A549 (cell line): ENCODE results near the gene SET. TPM values are rescaled to one million over a fixed set of nuclear protein-coding genes. Genes with fewer than 3 reads are reported as not detected.

Source experiments
- ATAC-seq, 2 experiments: fragments of 200-7000 bp in 1 of 2; fragments of >200 bp in 1 of 2; cut with Nextera tagmentation in 1 of 2; cut with Tn5 transposase in 1 of 2; 3 replicates each; pipeline versions ENCODE4 v1.8.0 to v1.9.1; 2018 to 2020; ENCODE audit warnings: mild to moderate bottlenecking in 1 of 2, moderate library complexity in 1 of 2
- CTCF ChIA-PET: fragments of 300-600 bp; sonication (Branson Sonifier 250); formaldehyde crosslinking; extraction: SDS; loops from one replicate; lab custom pipeline; 2021; ENCODE audit warnings: antibody characterized with exemption, inconsistent platforms; lab: Yijun Ruan, JAX
- POLR2A ChIA-PET: fragments of 350-600 bp; formaldehyde crosslinking; extraction: SDS; loops from one replicate; lab custom pipeline; 2021; ENCODE audit warnings: antibody characterized with exemption, inconsistent platforms; lab: Yijun Ruan, JAX
- DNase-seq, 2 experiments: peaks; one replicate each; pipeline versions ENCODE4 v3.0.0 to v3.0.0-alpha.2; 2011 to 2016; ENCODE audit warnings: low read depth in 1 of 2, low spot score in 1 of 2
- FAIRE-seq: peaks from 2 replicates; lab custom pipeline; 2011; peaks lifted over from hg19 to GRCh38; lab: Jason Lieb, UNC
- H3K27ac ChIP-seq, 2 experiments: fragments of >200 bp; sonication (Bioruptor Twin); formaldehyde crosslinking; 3 replicates each; pipeline ENCODE4 v1.5.1; 2016 to 2017
- H3K4me1 ChIP-seq: fragments of >200 bp; sonication (Bioruptor Twin); formaldehyde crosslinking; 3 replicates; pipeline ENCODE4 v1.6.1; 2016
- H3K4me2 ChIP-seq: fragments of >200 bp; sonication (Bioruptor Twin); formaldehyde crosslinking; 3 replicates; pipeline ENCODE4 v1.6.1; 2016
- H3K4me3 ChIP-seq: fragments of >200 bp; sonication (Bioruptor Twin); formaldehyde crosslinking; 3 replicates; pipeline ENCODE4 v1.5.1; 2016
- H3K9me3 ChIP-seq: fragments of >200 bp; sonication (Bioruptor Twin); formaldehyde crosslinking; 3 replicates; pipeline ENCODE4 v1.6.1; 2016
- BHLHE40 ChIP-seq: IDR thresholded peaks from 2 replicates; pipeline ENCODE4 v1.6.1; 2012; ENCODE audit warnings: low read depth, low read length, inconsistent platforms
- CBX8 ChIP-seq: fragments of 200-600 bp; sonication (generic); IDR thresholded peaks from 2 replicates; pipeline ENCODE4 v1.6.1; 2016
- CHD2 ChIP-seq: fragments of 150-350 bp; IDR thresholded peaks from 2 replicates; pipeline ENCODE4 v1.6.1; 2014; ENCODE audit warnings: low read length; ENCODE audit not compliant: partially characterized antibody
- EHF ChIP-seq: fragments of 250-450 bp; sonication (Bioruptor Pico); IDR thresholded peaks from 2 replicates; pipeline ENCODE4 v1.5.0; 2020; ENCODE audit warnings: mild to moderate bottlenecking
- FOSB ChIP-seq: fragments of 250-450 bp; sonication (Bioruptor Pico); IDR thresholded peaks from 2 replicates; pipeline ENCODE4 v1.5.0; 2020; ENCODE audit warnings: mild to moderate bottlenecking, moderate library complexity
- GATA3 ChIP-seq: IDR thresholded peaks from 2 replicates; pipeline ENCODE4 v1.6.1; 2012; ENCODE audit warnings: borderline replicate concordance
- HOXB13 ChIP-seq: fragments of 250-450 bp; sonication (Bioruptor Pico); IDR thresholded peaks from 2 replicates; pipeline ENCODE4 v1.5.0; 2020; ENCODE audit warnings: low read depth, mild to moderate bottlenecking, moderate library complexity
- JUN ChIP-seq, 2 experiments: fragments of >200 bp; sonication (Bioruptor Twin); formaldehyde crosslinking; IDR thresholded peaks; 2 replicates in 1 of 2; 3 replicates in 1 of 2; pipeline ENCODE4 v1.6.1; 2016 to 2017
- KDM1A ChIP-seq: fragments of 200-600 bp; sonication (generic); IDR thresholded peaks from 2 replicates; pipeline ENCODE4 v1.6.1; 2016; ENCODE audit warnings: low read depth, mild to moderate bottlenecking
- NFE2L2 ChIP-seq: fragments of 150-350 bp; conservative IDR thresholded peaks from 2 replicates; pipeline ENCODE4 v1.6.1; 2014; ENCODE audit warnings: low read length
- NPAS2 ChIP-seq: fragments of 250-450 bp; sonication (Bioruptor Pico); IDR thresholded peaks from 2 replicates; pipeline ENCODE4 v1.8.0; 2022; ENCODE audit warnings: mild to moderate bottlenecking, moderate library complexity, borderline replicate concordance
- PHF8 ChIP-seq: fragments of 200-600 bp; sonication (generic); IDR thresholded peaks from 2 replicates; pipeline ENCODE4 v1.6.1; 2016; ENCODE audit warnings: low read depth, mild to moderate bottlenecking, antibody characterized with exemption, moderate library complexity, borderline replicate concordance
- POLR2AphosphoS2 ChIP-seq: conservative IDR thresholded peaks from 2 replicates; pipeline ENCODE4 v1.6.1; 2012; ENCODE audit warnings: low read length, improper control_type of control experiment, inconsistent platforms
- REST ChIP-seq: fragments of 200-600 bp; sonication (generic); IDR thresholded peaks from 2 replicates; pipeline ENCODE4 v1.6.1; 2016; ENCODE audit warnings: antibody characterized with exemption, mild to moderate bottlenecking, moderate library complexity
- RFX5 ChIP-seq: fragments of 450-650 bp; IDR thresholded peaks from 2 replicates; pipeline ENCODE4 v1.7.1; 2014; ENCODE audit warnings: antibody characterized with exemption, mild to moderate bottlenecking, moderate library complexity
- SMC3 ChIP-seq: fragments of >200 bp; sonication (Bioruptor Twin); formaldehyde crosslinking; IDR thresholded peaks from 3 replicates; pipeline ENCODE4 v1.6.1; 2018; ENCODE audit warnings: inconsistent platforms
- WGBS: methylation state at CpG from one replicate; pipeline ENCODE4 v1.1.6; 2017; ENCODE audit errors: missing lambda C conversion rate; 5-methylcytosine and 5-hydroxymethylcytosine counted together
- polyA plus RNA-seq, 4 experiments: library from polyadenylated mRNA; depleted of rRNA in 3 of 4; stranded (reverse); fragments of >200 nt; fragmentation: RNase III in 1 of 4; extraction: RNeasy Plus Mini Kit Qiagen cat#74134 plus additional on column Dnase treatment in 1 of 4; gene quantifications; 2 replicates in 3 of 4; 3 replicates in 1 of 4; pipeline ENCODE4 v1.2.3, GENCODE V29; 2011 to 2017
- small RNA-seq, 6 experiments: library from RNA; depleted of rRNA; stranded (forward); fragments of <200 nt; gene quantifications; one replicate each; pipeline ENCODE3, GENCODE V24; 2012

Gene SET
- polyA plus RNA-seq, 2 of the 4 experiments (the other 2 are of a cell fraction) = 518 to 538 TPM

- FAIRE-seq = no peak
- Histone ChIP-seq H3K4me1 (no peaks in the 10 kb centered on the region), H3K4me2 (no peak overlapping the region), H3K9me3 (no peaks in the 10 kb centered on the region), H3K4me3 (no peak overlapping the region), H3K27ac (no peak overlapping the region)
- POLR2A ChIA-PET = interaction anchor here (0.7 kb wide), 1 partner anchor 10 kb away, joined by 5 read pairs; no protein-coding TSS in a partner anchor
- TF ChIP-seq JUN (IDR thresholded peaks at IDR 0.05) (no peak), GATA3 (no peak), CBX8 (no peak), RFX5 (no peak), PHF8 (no peak), NFE2L2 (no peak), KDM1A (no peak), EHF (no peak), CHD2 (no peak), BHLHE40 (no peak), REST (no peak), HOXB13 (CRISPR knock-in tag) (no peak), FOSB (no peak), SMC3 (no peak), NPAS2 (no peak), POLR2AphosphoS2 (no peak)
- CTCF ChIA-PET = interaction anchor here (1.1 to 6.5 kb wide), 6 partner anchors 8 to 64 kb away, joined by 3 to 40 read pairs (median 4); partner anchors contain the start of genes PKN3 and ZDHHC12
- no peak for DNase-seq
- ATAC-seq = no peak
- 93% methylated on average over 1 of the region's 1 CpG for WGBS
Measured at GRCh38 chr9:128743421-128743820, 54.4 kb downstream of the SET start.

Small RNA genes lying within 50 kb of the gene (small RNA-seq; reads per million reads assigned to genes)
- gene RF00017 (0 reads per million in 6 experiments), gene RN7SL560P (0 reads per million in 6 experiments)

Other genes starting within 250 kb of the SET start
- gene ODF2, start 233.2 kb upstream of the SET start, polyA plus RNA-seq (2011; rRNA removed) = 22.9 and 24.7 TPM in 2 replicates
- 29.6 to 32.0 TPM (median 30.5 TPM) in 3 replicates for gene ODF2, start 233.2 kb upstream of the SET start, polyA plus RNA-seq (2017; fragmentation: RNase III; extraction: RNeasy Plus Mini Kit Qiagen cat#74134 plus additional on column Dnase treatment)
- gene GLE1, start 184.5 kb upstream of the SET start, polyA plus RNA-seq (2011; rRNA removed) = 41.2 and 49.2 TPM in 2 replicates
- gene GLE1, start 184.5 kb upstream of the SET start, polyA plus RNA-seq (2017; fragmentation: RNase III; extraction: RNeasy Plus Mini Kit Qiagen cat#74134 plus additional on column Dnase treatment) = 30.2 to 31.5 TPM (median 30.3 TPM) in 3 replicates
- 122 and 144 TPM in 2 replicates for gene SPTAN1, start 136.6 kb upstream of the SET start, polyA plus RNA-seq (2011; rRNA removed)
- gene SPTAN1, start 136.6 kb upstream of the SET start, polyA plus RNA-seq (2017; fragmentation: RNase III; extraction: RNeasy Plus Mini Kit Qiagen cat#74134 plus additional on column Dnase treatment) = 104 to 128 TPM (median 107 TPM) in 3 replicates
- gene DYNC2I2, start 32.4 kb upstream of the SET start, polyA plus RNA-seq (2011; rRNA removed) = 57.3 and 62.8 TPM in 2 replicates
- gene DYNC2I2, start 32.4 kb upstream of the SET start, polyA plus RNA-seq (2017; fragmentation: RNase III; extraction: RNeasy Plus Mini Kit Qiagen cat#74134 plus additional on column Dnase treatment) = 113 to 117 TPM (median 114 TPM) in 3 replicates
- gene PKN3, start 13.3 kb downstream of the SET start, polyA plus RNA-seq (2011; rRNA removed) = 7.6 and 9.0 TPM in 2 replicates
- gene PKN3, start 13.3 kb downstream of the SET start, polyA plus RNA-seq (2017; fragmentation: RNase III; extraction: RNeasy Plus Mini Kit Qiagen cat#74134 plus additional on column Dnase treatment) = 14.1 to 16.7 TPM (median 16.3 TPM) in 3 replicates
- gene ZDHHC12, start 34.9 kb downstream of the SET start, polyA plus RNA-seq (2011; rRNA removed) = 37.6 and 55.5 TPM in 2 replicates
- 66.2 to 77.5 TPM (median 75.7 TPM) in 3 replicates for gene ZDHHC12, start 34.9 kb downstream of the SET start, polyA plus RNA-seq (2017; fragmentation: RNase III; extraction: RNeasy Plus Mini Kit Qiagen cat#74134 plus additional on column Dnase treatment)
- 13.4 and 16.2 TPM in 2 replicates for gene ZER1, start 82.7 kb downstream of the SET start, polyA plus RNA-seq (2011; rRNA removed)
- 8.1 to 10.8 TPM (median 9.1 TPM) in 3 replicates for gene ZER1, start 82.7 kb downstream of the SET start, polyA plus RNA-seq (2017; fragmentation: RNase III; extraction: RNeasy Plus Mini Kit Qiagen cat#74134 plus additional on column Dnase treatment)
- gene TBC1D13, start 98.0 kb downstream of the SET start, polyA plus RNA-seq (2011; rRNA removed) = 17.6 and 20.6 TPM in 2 replicates
- gene TBC1D13, start 98.0 kb downstream of the SET start, polyA plus RNA-seq (2017; fragmentation: RNase III; extraction: RNeasy Plus Mini Kit Qiagen cat#74134 plus additional on column Dnase treatment) = 12.4 to 14.0 TPM (median 13.9 TPM) in 3 replicates
- 12.6 and 12.8 TPM in 2 replicates for gene ENDOG, start 129.3 kb downstream of the SET start, polyA plus RNA-seq (2011; rRNA removed)
- gene ENDOG, start 129.3 kb downstream of the SET start, polyA plus RNA-seq (2017; fragmentation: RNase III; extraction: RNeasy Plus Mini Kit Qiagen cat#74134 plus additional on column Dnase treatment) = 17.1 to 18.6 TPM (median 17.3 TPM) in 3 replicates
- 24.3 and 25.8 TPM in 2 replicates for gene SPOUT1, start 140.6 kb downstream of the SET start, polyA plus RNA-seq (2011; rRNA removed)
- gene SPOUT1, start 140.6 kb downstream of the SET start, polyA plus RNA-seq (2017; fragmentation: RNase III; extraction: RNeasy Plus Mini Kit Qiagen cat#74134 plus additional on column Dnase treatment) = 19.1 to 28.5 TPM (median 26.9 TPM) in 3 replicates
- gene KYAT1, start 192.7 kb downstream of the SET start, polyA plus RNA-seq (2011; rRNA removed) = 10.0 and 12.2 TPM in 2 replicates
- 8.1 to 9.6 TPM (median 8.4 TPM) in 3 replicates for gene KYAT1, start 192.7 kb downstream of the SET start, polyA plus RNA-seq (2017; fragmentation: RNase III; extraction: RNeasy Plus Mini Kit Qiagen cat#74134 plus additional on column Dnase treatment)
- gene LRRC8A, start 192.9 kb downstream of the SET start, polyA plus RNA-seq (2011; rRNA removed) = 25.9 and 29.2 TPM in 2 replicates
- 22.6 to 23.1 TPM (median 22.9 TPM) in 3 replicates for gene LRRC8A, start 192.9 kb downstream of the SET start, polyA plus RNA-seq (2017; fragmentation: RNase III; extraction: RNeasy Plus Mini Kit Qiagen cat#74134 plus additional on column Dnase treatment)
- gene PHYHD1, start 231.8 kb downstream of the SET start, polyA plus RNA-seq (2011; rRNA removed) = 0.12 TPM in 1 of 2 replicates, not detected in the other
- gene PHYHD1, start 231.8 kb downstream of the SET start, polyA plus RNA-seq (2017; fragmentation: RNase III; extraction: RNeasy Plus Mini Kit Qiagen cat#74134 plus additional on column Dnase treatment) = 0.12 TPM in 1 of 3 replicates, not detected in the others